Osteoblast (primary cell): Measurements from ENCODE around the gene TOM1L2. TPM values are rescaled to one million over a fixed set of nuclear protein-coding genes. Genes with fewer than 3 reads are reported as not detected.

Experiments
- DNase-seq: peaks from one replicate; pipeline ENCODE4 v3.0.0; 2011; ENCODE audit warnings: low spot score, mixed read lengths; ENCODE audit not compliant: insufficient read length; ENCODE audit errors: missing footprints
- H2AFZ ChIP-seq: 2 replicates; pipeline ENCODE4 v1.6.0; 2011; ENCODE audit warnings: mild to moderate bottlenecking, low read length
- H3K27ac ChIP-seq: 2 replicates; pipeline ENCODE4 v1.5.1; 2011; ENCODE audit warnings: mild to moderate bottlenecking, low read depth, low read length, moderate library complexity
- H3K27me3 ChIP-seq: 2 replicates; pipeline ENCODE4 v1.6.0; 2012; ENCODE audit warnings: mild to moderate bottlenecking, control low read depth, inconsistent platforms, low read length, moderate library complexity; ENCODE audit not compliant: insufficient read depth
- H3K36me3 ChIP-seq: 2 replicates; pipeline ENCODE4 v1.5.1; 2011; ENCODE audit warnings: mild to moderate bottlenecking, low read length, control low read depth, moderate library complexity; ENCODE audit not compliant: insufficient read depth
- H3K4me1 ChIP-seq: 2 replicates; pipeline ENCODE4 v1.5.1; 2011; ENCODE audit warnings: mild to moderate bottlenecking, low read length, control low read depth, moderate library complexity; ENCODE audit not compliant: insufficient read depth
- H3K4me2 ChIP-seq: 2 replicates; pipeline ENCODE4 v1.6.0; 2011; ENCODE audit warnings: mild to moderate bottlenecking, low read length; ENCODE audit not compliant: insufficient read depth
- H3K4me3 ChIP-seq: fragments of 200-600 bp; sonication (generic); 3 replicates; pipeline ENCODE4 v1.5.1; 2012; ENCODE audit warnings: mild to moderate bottlenecking, low read length, inconsistent platforms; ENCODE audit not compliant: insufficient read depth
- H3K79me2 ChIP-seq: 2 replicates; pipeline ENCODE4 v1.6.0; 2012; ENCODE audit warnings: mild to moderate bottlenecking, low read length, control low read depth, inconsistent platforms; ENCODE audit not compliant: insufficient read depth
- H3K9me3 ChIP-seq: 2 replicates; pipeline ENCODE4 v1.5.1; 2011; ENCODE audit warnings: low read depth, low read length, control low read depth
- H4K20me1 ChIP-seq: 2 replicates; pipeline ENCODE4 v1.6.0; 2012; ENCODE audit warnings: mild to moderate bottlenecking, low read length, control low read depth; ENCODE audit not compliant: insufficient read depth
- total RNA-seq: library from RNA; depleted of rRNA; stranded (reverse); fragments of >200 nt; gene quantifications from 2 replicates; pipeline ENCODE4 v1.2.3, GENCODE V29; 2012
- TF ChIP-seq, protein P1 (sequence below): IDR thresholded peaks from 2 replicates; pipeline ENCODE4 v1.5.1; 2011; ENCODE audit warnings: mild to moderate bottlenecking, low read depth, low read length, moderate library complexity; ENCODE audit errors: extremely low read depth

Gene TOM1L2
- total RNA-seq, 1 donor, result 38.7 TPM

DNA sequence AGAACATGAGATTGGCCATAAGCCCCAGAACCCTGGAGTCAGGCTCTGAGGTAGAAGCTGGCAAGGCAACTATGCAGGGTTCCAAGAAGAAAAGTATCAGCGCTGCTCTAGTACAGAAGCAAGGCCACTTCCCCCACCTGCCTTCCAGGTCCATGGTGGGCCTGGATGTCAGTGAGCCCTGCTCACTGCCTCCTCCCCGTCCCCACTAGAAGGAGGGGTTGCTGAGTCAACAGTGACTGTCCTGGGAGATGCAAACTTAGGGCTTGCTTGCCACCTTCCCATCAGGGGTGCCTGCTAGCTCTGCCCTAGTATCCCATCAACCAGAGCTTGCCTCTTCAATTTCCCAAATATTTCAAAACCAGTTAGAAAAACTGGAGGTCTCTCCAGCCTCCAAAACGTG, 105.8 kb downstream of the TOM1L2 start:
- DNase-seq, result no peak
- Histone ChIP-seq H3K4me2 (no peak overlapping the region), H3K9me3 (no peaks in the 10 kb centered on the region), H4K20me1 (peaks cover 7% of the 10 kb centered on the region), H3K4me3 (no peak overlapping the region), H3K36me3 (peaks cover 19% of the 10 kb centered on the region), H3K4me1 (no peaks in the 10 kb centered on the region), H3K27ac (no peak overlapping the region), H2AFZ (no peak overlapping the region), H3K79me2 (no peaks in the 10 kb centered on the region), H3K27me3 (no peaks in the 10 kb centered on the region)
- TF ChIP-seq, protein P1, sequence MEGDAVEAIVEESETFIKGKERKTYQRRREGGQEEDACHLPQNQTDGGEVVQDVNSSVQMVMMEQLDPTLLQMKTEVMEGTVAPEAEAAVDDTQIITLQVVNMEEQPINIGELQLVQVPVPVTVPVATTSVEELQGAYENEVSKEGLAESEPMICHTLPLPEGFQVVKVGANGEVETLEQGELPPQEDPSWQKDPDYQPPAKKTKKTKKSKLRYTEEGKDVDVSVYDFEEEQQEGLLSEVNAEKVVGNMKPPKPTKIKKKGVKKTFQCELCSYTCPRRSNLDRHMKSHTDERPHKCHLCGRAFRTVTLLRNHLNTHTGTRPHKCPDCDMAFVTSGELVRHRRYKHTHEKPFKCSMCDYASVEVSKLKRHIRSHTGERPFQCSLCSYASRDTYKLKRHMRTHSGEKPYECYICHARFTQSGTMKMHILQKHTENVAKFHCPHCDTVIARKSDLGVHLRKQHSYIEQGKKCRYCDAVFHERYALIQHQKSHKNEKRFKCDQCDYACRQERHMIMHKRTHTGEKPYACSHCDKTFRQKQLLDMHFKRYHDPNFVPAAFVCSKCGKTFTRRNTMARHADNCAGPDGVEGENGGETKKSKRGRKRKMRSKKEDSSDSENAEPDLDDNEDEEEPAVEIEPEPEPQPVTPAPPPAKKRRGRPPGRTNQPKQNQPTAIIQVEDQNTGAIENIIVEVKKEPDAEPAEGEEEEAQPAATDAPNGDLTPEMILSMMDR, result no peak

DNA sequence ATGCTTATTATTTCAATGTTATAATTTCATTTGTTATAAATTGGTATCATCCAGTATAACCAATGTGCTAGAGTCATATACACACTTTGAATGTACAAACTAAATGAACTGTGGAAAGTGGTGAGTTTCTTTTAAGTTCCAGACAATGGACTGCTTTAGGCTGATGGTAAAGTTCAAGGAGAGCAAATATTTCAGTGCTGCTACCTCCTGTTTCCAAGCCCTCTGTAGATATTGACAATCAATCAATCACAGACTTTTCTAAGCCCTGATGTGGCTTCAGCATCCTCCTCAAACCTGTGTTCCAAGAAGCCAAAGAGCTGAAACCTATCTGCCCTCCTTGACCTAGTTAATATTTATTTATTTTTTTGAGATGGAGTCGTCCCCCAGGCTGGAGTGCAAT, 107.2 kb downstream of the TOM1L2 start:
- Histone ChIP-seq H4K20me1 (peaks cover 6% of the 10 kb centered on the region), H3K4me3 (no peak overlapping the region), H3K79me2 (no peaks in the 10 kb centered on the region), H3K4me2 (no peak overlapping the region), H3K36me3 (peaks cover 16% of the 10 kb centered on the region), H3K27me3 (no peaks in the 10 kb centered on the region), H2AFZ (no peak overlapping the region), H3K9me3 (no peaks in the 10 kb centered on the region), H3K27ac (no peak overlapping the region), H3K4me1 (no peaks in the 10 kb centered on the region)
- TF ChIP-seq, protein P1, result no peak
- DNase-seq, result no peak

DNA sequence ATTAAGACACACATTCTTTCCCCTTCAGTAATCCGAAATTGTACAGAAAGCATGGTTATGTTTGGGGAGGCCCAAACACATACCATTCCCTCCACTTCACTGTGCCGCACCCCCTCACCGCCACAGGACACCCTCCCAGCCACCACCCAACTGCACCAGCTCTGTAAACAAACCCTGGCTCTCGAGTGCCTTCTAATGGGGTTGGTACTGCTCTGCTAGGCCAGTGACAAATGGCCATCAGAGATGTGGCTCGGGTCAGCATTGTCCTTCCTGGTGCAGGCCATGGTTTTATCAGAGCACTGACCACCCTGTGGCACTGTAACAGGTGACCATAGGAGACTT, 111.5 kb downstream of the TOM1L2 start:
- no peak overlapping the region for H3K4me3 ChIP-seq
- H3K4me1 ChIP-seq, result peaks cover 10% of the 10 kb centered on the region
- peak; percentile 29 for DNase-seq
- H3K27ac ChIP-seq, result no peak overlapping the region
- H2AFZ ChIP-seq, result no peak overlapping the region
- H3K36me3 ChIP-seq, result peaks cover 10% of the 10 kb centered on the region
- no peaks in the 10 kb centered on the region for H3K9me3 ChIP-seq
- no peak overlapping the region for H3K4me2 ChIP-seq
- H3K27me3 ChIP-seq, result no peaks in the 10 kb centered on the region
- TF ChIP-seq, protein P1, result no peak
- no peaks in the 10 kb centered on the region for H3K79me2 ChIP-seq
- peaks cover 3% of the 10 kb centered on the region for H4K20me1 ChIP-seq

DNA sequence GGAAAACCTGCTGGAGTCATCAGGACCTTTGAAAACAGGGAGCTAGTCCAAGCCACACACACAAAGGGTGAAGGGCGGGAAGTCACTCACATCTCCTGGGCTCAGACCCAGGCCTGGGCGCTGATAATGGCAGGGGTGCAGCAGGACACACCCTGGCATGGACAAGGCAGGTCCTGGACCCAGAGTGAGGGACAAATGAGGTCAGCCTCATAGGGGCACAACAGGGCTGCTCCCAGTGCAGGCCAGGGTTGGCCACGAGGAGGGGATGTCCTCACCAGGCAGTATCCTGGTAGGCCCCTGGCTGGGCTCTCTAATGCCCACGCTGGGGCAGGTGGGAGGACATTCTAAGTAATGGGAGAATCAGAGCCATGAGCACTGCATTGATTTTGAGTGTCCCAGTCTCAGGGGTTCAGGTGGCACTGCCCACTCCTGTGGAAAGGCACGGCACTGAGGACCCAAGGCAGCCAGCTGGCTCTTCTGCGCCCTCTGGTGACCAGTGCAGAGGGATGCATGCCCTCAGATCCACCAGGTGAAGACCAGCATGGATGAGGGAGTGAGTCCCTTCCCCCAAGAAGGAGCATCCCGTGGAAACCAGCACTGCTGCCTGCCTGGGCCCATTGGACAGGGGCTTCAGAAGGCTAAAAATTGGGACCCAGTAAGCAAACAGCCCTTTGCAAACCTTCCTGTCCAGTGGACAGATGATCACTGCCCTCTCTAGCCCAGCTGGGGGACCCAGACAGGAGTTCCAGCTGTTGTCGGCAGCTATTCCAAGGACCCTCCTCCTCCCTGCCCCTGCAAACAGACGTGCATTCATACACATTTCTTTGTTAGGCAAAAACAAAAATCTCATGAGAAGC, 112.1 kb downstream of the TOM1L2 start:
- DNase-seq, result peak; percentile 94
- Histone ChIP-seq H3K4me3 (no peak overlapping the region), H3K27me3 (no peaks in the 10 kb centered on the region), H3K4me2 (no peak overlapping the region), H3K79me2 (no peaks in the 10 kb centered on the region), H3K27ac (no peak overlapping the region), H3K4me1 (peaks cover 16% of the 10 kb centered on the region), H3K36me3 (peaks cover 10% of the 10 kb centered on the region), H2AFZ (no peak overlapping the region), H3K9me3 (no peaks in the 10 kb centered on the region), H4K20me1 (peaks cover 3% of the 10 kb centered on the region)
- TF ChIP-seq, protein P1, result peak; percentile 94
